Body of pancreas (tissue), 4 donors: ENCODE results near the gene SOX18. TPM values are rescaled to one million over a fixed set of nuclear protein-coding genes. Genes with fewer than 3 reads are reported as not detected.

Experiments
- ATAC-seq: fragments of 150-250 bp; one replicate; pipeline ENCODE4 v1.9.1; 2016
- DNase-seq, 4 donors: peaks; one replicate each; pipeline ENCODE4 v3.0.0-alpha.2; 2019
- H3K27ac ChIP-seq, 4 donors: fragments of 200-600 bp; sonication (generic); 1 replicate in 3 of 4; 2 replicates in 1 of 4; pipeline versions ENCODE4 v1.5.1 to v1.6.1; 2016 to 2019; ENCODE audit warnings: mild to moderate bottlenecking in 1 of 4, mixed read lengths in 1 of 4, moderate library complexity in 1 of 4
- H3K27me3 ChIP-seq, 2 donors: fragments of 200-600 bp; sonication (generic); one replicate each; pipeline ENCODE4 v1.6.0; 2016; ENCODE audit warnings: mild to moderate bottlenecking in 1 of 2
- H3K36me3 ChIP-seq, 2 donors: fragments of 200-600 bp; sonication (generic); replicated peaks in 1 of 2; 2 replicates each; pipeline ENCODE4 v1.5.1; 2016; ENCODE audit warnings: low read depth in 2 of 2; ENCODE audit not compliant: insufficient read depth in 1 of 2
- H3K4me1 ChIP-seq: fragments of 200-600 bp; sonication (generic); one replicate; pipeline ENCODE4 v1.6.0; 2016
- H3K4me3 ChIP-seq, 2 donors: fragments of 200-600 bp; sonication (generic); 1 replicate in 1 of 2; 2 replicates in 1 of 2; pipeline ENCODE4 v1.5.1; 2016 to 2019
- H3K9me3 ChIP-seq, 3 donors: fragments of 200-600 bp; sonication (generic); 1 replicate in 2 of 3; 2 replicates in 1 of 3; pipeline ENCODE4 v1.5.1; 2016
- POLR2A ChIP-seq, 3 donors: fragments of 450-650 bp; IDR thresholded peaks; one replicate each; pipeline ENCODE4 v1.6.1; 2016; ENCODE audit warnings: antibody characterized with exemption in 3 of 3, mild to moderate bottlenecking in 2 of 3
- WGBS, 2 donors: methylation state at CpG; one replicate each; pipeline ENCODE4 v1.1.5; 2017; 5-methylcytosine and 5-hydroxymethylcytosine counted together
- intact Hi-C: fragments of 100-400 bp; cut with DNase I; formaldehyde crosslinking; loops from one replicate; pipeline ENCODE4 v1.15.1; 2023
- total RNA-seq, 2 donors: library from RNA; depleted of rRNA; stranded (reverse); fragments of >200 nt; gene quantifications; one replicate each; pipeline ENCODE4 v1.1.0, GENCODE V29; 2016
- TF ChIP-seq, protein P1 (sequence below), 7 experiments: fragments of 450-650 bp in 4 of 7; fragments of 200-600 bp in 3 of 7; sonication (generic) in 3 of 7; IDR thresholded peaks; one replicate each; pipeline ENCODE4 v1.5.1; 2016 to 2019; ENCODE audit warnings: antibody characterized with exemption in 7 of 7

SOX18 gene
- total RNA-seq, 2 donors from 2014 or later, result 6.5 to 17.1 TPM

DNA sequence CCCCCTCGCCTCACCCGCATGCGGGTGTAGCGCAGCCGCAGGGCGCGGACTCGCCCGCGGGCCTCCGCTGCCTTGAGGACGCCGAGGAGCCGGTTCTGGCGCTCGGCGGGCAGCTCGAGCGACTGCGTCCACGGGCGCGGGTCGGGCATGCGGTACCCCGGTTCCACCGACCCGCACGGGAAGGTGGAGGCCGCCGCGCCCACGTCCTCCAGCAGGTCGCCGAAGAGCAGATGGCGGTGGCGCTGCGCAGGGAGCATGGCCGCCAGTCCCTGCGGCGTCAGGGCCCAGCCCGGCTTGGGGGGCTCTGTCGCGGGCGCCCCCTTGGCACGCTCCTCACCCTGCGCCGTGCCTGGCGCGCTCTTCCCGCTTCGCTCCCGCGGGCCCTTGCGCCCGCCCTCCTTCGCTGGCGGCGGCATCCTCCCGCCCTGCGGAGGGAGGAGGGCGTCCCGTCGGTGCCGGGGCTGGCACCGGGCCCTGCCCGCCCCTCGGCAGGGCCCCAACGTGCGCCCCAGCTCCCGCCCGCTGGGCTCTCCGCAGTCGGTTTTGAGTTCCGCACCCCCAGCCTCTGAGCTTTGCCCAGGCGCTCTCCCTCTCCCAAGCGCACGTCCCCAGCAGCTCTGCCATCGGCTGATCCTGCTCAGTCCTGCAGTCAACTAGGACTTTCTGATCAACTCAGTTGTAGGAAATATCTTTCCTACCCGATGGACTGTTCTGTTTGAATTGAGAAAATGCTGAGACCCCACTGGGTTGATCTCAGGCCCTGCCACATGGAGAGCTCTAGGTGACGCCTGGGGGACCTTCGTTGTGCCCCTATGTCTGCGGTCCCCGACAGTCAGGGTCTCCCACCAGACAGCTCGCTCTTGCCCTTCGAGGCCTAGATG, 34.6 kb upstream of the SOX18 start, which contains the start of gene LKAAEAR1:
Gene LKAAEAR1 (minus strand): TSS at position 595 of the 881 bp plus-strand sequence. CDS start 179 bp downstream, at position 416.
- 5 to 15% methylated on average over 4 to 78 of the region's 86 CpGs for WGBS, 2 donors
- Histone ChIP-seq H3K4me1 (peaks cover 26% of the 10 kb centered on the region), H3K9me3 (no peaks in the 10 kb centered on the region), H3K4me3 (peak within 1 kb of the TSS; percentile 31 to 56), H3K27me3 (peaks cover 0 to 9% of the 10 kb centered on the region in 2 donors), H3K36me3 (no peaks in the 10 kb centered on the region), H3K27ac (no peak within 1 kb of the TSS)
- no peak for TF ChIP-seq POLR2A (IDR thresholded peaks at IDR 0.05)
- TF ChIP-seq, protein P1, sequence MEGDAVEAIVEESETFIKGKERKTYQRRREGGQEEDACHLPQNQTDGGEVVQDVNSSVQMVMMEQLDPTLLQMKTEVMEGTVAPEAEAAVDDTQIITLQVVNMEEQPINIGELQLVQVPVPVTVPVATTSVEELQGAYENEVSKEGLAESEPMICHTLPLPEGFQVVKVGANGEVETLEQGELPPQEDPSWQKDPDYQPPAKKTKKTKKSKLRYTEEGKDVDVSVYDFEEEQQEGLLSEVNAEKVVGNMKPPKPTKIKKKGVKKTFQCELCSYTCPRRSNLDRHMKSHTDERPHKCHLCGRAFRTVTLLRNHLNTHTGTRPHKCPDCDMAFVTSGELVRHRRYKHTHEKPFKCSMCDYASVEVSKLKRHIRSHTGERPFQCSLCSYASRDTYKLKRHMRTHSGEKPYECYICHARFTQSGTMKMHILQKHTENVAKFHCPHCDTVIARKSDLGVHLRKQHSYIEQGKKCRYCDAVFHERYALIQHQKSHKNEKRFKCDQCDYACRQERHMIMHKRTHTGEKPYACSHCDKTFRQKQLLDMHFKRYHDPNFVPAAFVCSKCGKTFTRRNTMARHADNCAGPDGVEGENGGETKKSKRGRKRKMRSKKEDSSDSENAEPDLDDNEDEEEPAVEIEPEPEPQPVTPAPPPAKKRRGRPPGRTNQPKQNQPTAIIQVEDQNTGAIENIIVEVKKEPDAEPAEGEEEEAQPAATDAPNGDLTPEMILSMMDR (IDR thresholded peaks at IDR 0.05), result no peak
- intact Hi-C loops, result no loop called here
- ATAC-seq (no peak), DNase-seq (no peak)

DNA sequence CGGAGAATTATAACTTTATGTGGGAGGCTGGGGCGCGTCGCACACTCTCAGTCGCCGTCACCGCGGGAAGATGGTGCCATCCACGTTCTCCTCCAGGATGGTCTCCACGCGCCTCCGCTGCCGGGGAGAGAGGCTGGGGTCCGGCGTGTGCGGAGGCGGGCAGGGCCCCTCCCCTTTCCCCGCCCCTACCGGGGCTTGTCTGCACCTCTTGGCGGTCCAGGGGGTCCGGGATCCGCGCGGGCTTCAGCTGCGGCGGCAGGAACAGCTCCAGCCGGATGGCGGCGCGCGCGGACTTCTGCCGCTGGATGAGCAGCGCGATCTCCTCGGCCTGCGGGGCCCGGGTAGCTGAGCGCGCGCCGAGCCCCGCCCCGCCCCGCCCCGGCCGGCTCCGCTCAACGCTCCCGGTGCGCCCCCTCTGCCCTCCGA, 34.0 kb upstream of the SOX18 start:
- WGBS, 2 donors, result 1 to 40% methylated on average over 1 to 41 of the region's 52 CpGs
- Histone ChIP-seq H3K4me1 (peaks cover 32% of the 10 kb centered on the region), H3K9me3 (no peaks in the 10 kb centered on the region), H3K36me3 (no peaks in the 10 kb centered on the region), H3K4me3 (peak overlapping the region; percentile 31 to 56), H3K27me3 (peaks cover 0 to 9% of the 10 kb centered on the region in 2 donors), H3K27ac (no peak overlapping the region)
- TF ChIP-seq, protein P1 (IDR thresholded peaks at IDR 0.05), result peak; percentile 34 to 64 (median 49)
- TF ChIP-seq POLR2A (IDR thresholded peaks at IDR 0.05), result no peak
- peak; percentile 67 to 79 (median 74) for DNase-seq
- intact Hi-C loops, result no loop called here
- ATAC-seq, result peak; percentile 56

DNA sequence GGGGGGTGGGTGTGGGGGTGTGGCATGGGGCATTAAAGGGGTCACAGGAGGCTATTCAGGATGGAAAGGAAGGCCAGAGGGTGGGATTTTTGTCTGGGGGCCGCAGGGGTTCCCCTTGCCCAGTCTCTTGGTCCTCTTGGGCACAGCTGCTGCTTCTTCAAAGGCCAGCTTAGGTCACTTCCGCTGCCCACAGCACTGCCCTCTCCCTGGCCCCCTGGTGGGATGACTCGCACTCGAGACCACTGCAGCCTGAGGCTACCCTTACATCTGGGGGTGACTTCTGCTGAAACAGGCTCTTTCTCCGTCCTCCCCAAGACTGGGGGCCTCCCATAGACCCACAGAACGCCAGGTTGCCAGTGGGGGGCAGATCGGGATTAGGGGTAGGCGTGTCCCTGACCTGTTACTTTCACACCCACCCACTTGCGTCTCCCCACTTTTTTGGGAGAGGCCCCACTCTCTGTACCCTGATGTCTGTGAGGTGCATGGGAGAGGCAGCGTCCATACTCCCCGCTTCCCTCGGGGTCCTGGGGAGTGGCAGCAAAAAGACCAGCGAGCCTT, 33.5 kb upstream of the SOX18 start:
- Histone ChIP-seq H3K4me3 (no peak overlapping the region), H3K9me3 (no peaks in the 10 kb centered on the region), H3K36me3 (no peaks in the 10 kb centered on the region), H3K27ac (no peak overlapping the region), H3K4me1 (peaks cover 37% of the 10 kb centered on the region), H3K27me3 (peaks cover 0 to 9% of the 10 kb centered on the region in 2 donors)
- 20 to 28% methylated on average over 8 to 13 of the region's 13 CpGs for WGBS, 2 donors
- no peak for ATAC-seq
- DNase-seq, result no peak
- TF ChIP-seq, protein P1 (IDR thresholded peaks at IDR 0.05), result no peak
- TF ChIP-seq POLR2A (IDR thresholded peaks at IDR 0.05), result no peak
- intact Hi-C loops, result no loop called here

DNA sequence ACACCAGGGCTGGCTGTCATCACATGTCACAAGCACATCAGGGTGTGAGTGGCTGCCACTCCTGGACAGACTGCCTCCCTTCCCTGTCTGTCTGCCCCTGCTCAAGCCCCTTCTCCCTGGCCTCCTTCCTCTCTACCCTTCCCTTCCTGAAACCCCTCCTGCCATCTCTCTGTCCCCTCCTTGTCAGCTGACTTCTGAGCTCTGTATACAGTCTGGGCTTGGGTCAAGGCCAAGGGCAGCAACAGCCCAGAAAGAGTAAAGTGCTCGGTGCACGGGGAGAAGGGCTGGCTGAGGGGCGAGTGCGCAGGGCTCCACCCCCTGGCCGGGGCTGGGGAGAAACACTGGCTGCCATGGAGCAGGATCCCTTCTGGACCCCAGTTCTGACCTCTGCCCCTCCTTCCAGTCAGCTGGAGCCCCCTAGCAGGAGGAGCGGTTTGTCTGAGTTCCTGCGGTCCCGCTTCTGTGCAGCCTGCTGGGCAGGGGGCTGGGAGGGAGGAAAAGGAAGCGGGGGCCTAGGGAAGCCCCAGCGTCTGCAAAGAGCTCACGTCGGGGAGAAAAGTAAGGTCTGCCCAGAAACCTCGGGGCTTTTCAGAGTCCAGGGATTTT, 32.8 kb upstream of the SOX18 start:
- ATAC-seq, result no peak
- WGBS, 2 donors, result 38 to 45% methylated on average over 12 to 13 of the region's 13 CpGs
- Histone ChIP-seq H3K27me3 (peaks cover 0 to 9% of the 10 kb centered on the region in 2 donors), H3K9me3 (no peaks in the 10 kb centered on the region), H3K4me1 (peaks cover 37% of the 10 kb centered on the region), H3K27ac (no peak overlapping the region), H3K4me3 (no peak overlapping the region), H3K36me3 (no peaks in the 10 kb centered on the region)
- no peak for TF ChIP-seq POLR2A (IDR thresholded peaks at IDR 0.05)
- TF ChIP-seq, protein P1 (IDR thresholded peaks at IDR 0.05), result no peak
- intact Hi-C loops, result no loop called here
- DNase-seq, result no peak
